Thyroid gland (tissue), 4 donors: ENCODE data around the gene ANKRD2.

Experiments
- POLR2A ChIP-seq, 2 donors: fragments of 450-650 bp; IDR thresholded peaks; one replicate each; pipeline ENCODE4 v1.6.1; 2017; ENCODE audit warnings: antibody characterized with exemption in 2 of 2, mild to moderate bottlenecking in 2 of 2, moderate library complexity in 1 of 2
- TF ChIP-seq, protein P1 (sequence below), 6 experiments: fragments of 200-600 bp in 3 of 6; fragments of 450-650 bp in 3 of 6; sonication (generic) in 3 of 6; IDR thresholded peaks; one replicate each; pipeline ENCODE4 v1.5.1; 2016 to 2019; ENCODE audit warnings: antibody characterized with exemption in 6 of 6, mild to moderate bottlenecking in 2 of 6, inconsistent platforms in 1 of 6, moderate library complexity in 1 of 6

- no peak for TF ChIP-seq POLR2A (IDR thresholded peaks at IDR 0.05)
- TF ChIP-seq, protein P1, sequence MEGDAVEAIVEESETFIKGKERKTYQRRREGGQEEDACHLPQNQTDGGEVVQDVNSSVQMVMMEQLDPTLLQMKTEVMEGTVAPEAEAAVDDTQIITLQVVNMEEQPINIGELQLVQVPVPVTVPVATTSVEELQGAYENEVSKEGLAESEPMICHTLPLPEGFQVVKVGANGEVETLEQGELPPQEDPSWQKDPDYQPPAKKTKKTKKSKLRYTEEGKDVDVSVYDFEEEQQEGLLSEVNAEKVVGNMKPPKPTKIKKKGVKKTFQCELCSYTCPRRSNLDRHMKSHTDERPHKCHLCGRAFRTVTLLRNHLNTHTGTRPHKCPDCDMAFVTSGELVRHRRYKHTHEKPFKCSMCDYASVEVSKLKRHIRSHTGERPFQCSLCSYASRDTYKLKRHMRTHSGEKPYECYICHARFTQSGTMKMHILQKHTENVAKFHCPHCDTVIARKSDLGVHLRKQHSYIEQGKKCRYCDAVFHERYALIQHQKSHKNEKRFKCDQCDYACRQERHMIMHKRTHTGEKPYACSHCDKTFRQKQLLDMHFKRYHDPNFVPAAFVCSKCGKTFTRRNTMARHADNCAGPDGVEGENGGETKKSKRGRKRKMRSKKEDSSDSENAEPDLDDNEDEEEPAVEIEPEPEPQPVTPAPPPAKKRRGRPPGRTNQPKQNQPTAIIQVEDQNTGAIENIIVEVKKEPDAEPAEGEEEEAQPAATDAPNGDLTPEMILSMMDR (IDR thresholded peaks at IDR 0.05), result no peak
Observed at GRCh38 chr10:97531401-97531986, 41.1 kb upstream of the ANKRD2 start.
